OCI-LY7 (cell line): ENCODE results near the gene LGR6.

Source experiments
- EZH2phosphoT487 ChIP-seq: fragments of 200-600 bp; sonication (generic); IDR thresholded peaks from 2 replicates; pipeline ENCODE4 v1.6.1; 2018; ENCODE audit warnings: low read depth, borderline replicate concordance, mild to moderate bottlenecking, mixed run types, antibody characterized with exemption, low read length, moderate library complexity, mixed read lengths
- TF ChIP-seq, protein P1 (sequence below): fragments of 200-600 bp; sonication (generic); conservative IDR thresholded peaks from 2 replicates; pipeline ENCODE4 v1.5.1; 2014; ENCODE audit warnings: mild to moderate bottlenecking, antibody characterized with exemption, low read length, moderate library complexity, mixed read lengths

DNA sequence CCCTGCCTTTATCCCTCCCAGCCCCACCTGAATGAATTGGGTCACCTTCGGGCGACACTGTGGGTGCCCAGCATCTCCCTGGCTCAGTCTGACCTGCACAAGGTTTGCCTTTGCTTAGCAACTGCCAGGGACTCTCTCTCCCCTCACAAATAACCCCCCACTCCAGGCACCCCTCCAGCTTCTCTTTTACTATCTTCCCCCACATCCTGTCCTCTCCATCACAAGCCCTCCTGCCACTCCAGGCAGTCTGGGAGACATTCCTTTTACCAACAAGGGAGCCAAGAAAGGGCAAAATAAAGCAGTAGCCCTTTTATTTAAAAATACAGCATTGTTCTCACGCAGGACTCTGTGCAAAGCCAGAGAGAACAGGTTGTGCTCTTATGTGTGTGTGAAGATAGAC, 23.9 kb downstream of the LGR6 start:
- TF ChIP-seq, protein P1, sequence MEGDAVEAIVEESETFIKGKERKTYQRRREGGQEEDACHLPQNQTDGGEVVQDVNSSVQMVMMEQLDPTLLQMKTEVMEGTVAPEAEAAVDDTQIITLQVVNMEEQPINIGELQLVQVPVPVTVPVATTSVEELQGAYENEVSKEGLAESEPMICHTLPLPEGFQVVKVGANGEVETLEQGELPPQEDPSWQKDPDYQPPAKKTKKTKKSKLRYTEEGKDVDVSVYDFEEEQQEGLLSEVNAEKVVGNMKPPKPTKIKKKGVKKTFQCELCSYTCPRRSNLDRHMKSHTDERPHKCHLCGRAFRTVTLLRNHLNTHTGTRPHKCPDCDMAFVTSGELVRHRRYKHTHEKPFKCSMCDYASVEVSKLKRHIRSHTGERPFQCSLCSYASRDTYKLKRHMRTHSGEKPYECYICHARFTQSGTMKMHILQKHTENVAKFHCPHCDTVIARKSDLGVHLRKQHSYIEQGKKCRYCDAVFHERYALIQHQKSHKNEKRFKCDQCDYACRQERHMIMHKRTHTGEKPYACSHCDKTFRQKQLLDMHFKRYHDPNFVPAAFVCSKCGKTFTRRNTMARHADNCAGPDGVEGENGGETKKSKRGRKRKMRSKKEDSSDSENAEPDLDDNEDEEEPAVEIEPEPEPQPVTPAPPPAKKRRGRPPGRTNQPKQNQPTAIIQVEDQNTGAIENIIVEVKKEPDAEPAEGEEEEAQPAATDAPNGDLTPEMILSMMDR, result no peak
- TF ChIP-seq EZH2phosphoT487, result no peak
